ENCODE measurements around the gene SPTBN1.

The SPTBN1 gene

GRCh38 chr2:54428108-54428831 lies 27.9 kb upstream of the SPTBN1 start:
- TF ChIP-seq, protein P1, sequence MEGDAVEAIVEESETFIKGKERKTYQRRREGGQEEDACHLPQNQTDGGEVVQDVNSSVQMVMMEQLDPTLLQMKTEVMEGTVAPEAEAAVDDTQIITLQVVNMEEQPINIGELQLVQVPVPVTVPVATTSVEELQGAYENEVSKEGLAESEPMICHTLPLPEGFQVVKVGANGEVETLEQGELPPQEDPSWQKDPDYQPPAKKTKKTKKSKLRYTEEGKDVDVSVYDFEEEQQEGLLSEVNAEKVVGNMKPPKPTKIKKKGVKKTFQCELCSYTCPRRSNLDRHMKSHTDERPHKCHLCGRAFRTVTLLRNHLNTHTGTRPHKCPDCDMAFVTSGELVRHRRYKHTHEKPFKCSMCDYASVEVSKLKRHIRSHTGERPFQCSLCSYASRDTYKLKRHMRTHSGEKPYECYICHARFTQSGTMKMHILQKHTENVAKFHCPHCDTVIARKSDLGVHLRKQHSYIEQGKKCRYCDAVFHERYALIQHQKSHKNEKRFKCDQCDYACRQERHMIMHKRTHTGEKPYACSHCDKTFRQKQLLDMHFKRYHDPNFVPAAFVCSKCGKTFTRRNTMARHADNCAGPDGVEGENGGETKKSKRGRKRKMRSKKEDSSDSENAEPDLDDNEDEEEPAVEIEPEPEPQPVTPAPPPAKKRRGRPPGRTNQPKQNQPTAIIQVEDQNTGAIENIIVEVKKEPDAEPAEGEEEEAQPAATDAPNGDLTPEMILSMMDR (IDR thresholded peaks at IDR 0.05; ENCODE audit: low read depth, low read length), result no peak
- no peak overlapping the region for H3K4me3 ChIP-seq (ENCODE audit: low read depth, low read length)

- TF ChIP-seq, protein P1 (IDR thresholded peaks at IDR 0.05; ENCODE audit: low read depth, low read length), result no peak
- H3K4me3 ChIP-seq (ENCODE audit: low read depth, low read length), result no peak overlapping the region
Observed at GRCh38 chr2:54429054-54429453, 27.1 kb upstream of the SPTBN1 start.

- TF ChIP-seq, protein P1 (IDR thresholded peaks at IDR 0.05; ENCODE audit: low read depth, low read length), result no peak
- H3K4me3 ChIP-seq (ENCODE audit: low read depth, low read length), result no peak overlapping the region
Observed at GRCh38 chr2:54429811-54430551, 26.1 kb upstream of the SPTBN1 start.

GRCh38 chr2:54430649-54431048 lies 25.5 kb upstream of the SPTBN1 start:
- TF ChIP-seq, protein P1 (IDR thresholded peaks at IDR 0.05; ENCODE audit: low read depth, low read length), result no peak
- H3K4me3 ChIP-seq (ENCODE audit: low read depth, low read length), result no peak overlapping the region

DNA sequence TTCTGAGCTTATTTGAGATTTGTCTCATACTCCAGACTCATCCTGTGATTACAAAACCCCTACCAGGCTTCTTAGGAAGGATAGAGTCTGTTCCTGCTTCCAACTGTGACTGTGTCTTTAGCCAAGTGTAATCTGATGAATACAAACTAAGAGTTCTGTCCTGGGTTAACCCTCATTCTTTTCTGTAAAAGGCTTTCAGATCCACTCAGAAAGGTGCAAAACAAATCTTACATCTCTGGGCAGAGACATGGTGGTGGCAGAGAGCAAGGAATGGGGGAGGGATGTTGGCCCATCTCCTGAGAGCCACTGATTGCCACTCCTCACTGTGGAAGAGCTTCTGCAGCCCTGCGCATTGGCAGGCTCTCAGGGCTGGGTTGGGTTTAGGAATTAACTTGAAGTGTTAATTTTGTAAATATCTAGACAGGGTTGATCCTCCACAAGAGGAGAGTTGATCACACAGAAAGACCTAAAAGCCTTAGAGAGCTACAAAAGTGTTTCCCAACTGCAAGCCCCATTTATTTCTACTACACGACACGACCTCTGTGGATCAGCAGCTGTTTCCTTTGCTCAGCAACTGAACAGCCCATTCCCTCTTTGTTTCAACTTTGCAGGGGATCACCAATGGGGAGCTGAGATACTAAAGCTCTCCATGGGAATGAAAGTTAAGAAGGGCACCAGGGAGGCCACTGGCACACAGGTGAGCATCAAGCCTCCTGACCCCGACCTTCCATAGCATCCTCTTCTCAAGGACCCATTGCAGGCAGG lies 23.7 kb upstream of the SPTBN1 start:
- TF ChIP-seq, protein P1 (IDR thresholded peaks at IDR 0.05; ENCODE audit: low read depth, low read length), result no peak
- no peak overlapping the region for H3K4me3 ChIP-seq (ENCODE audit: low read depth, low read length)

DNA sequence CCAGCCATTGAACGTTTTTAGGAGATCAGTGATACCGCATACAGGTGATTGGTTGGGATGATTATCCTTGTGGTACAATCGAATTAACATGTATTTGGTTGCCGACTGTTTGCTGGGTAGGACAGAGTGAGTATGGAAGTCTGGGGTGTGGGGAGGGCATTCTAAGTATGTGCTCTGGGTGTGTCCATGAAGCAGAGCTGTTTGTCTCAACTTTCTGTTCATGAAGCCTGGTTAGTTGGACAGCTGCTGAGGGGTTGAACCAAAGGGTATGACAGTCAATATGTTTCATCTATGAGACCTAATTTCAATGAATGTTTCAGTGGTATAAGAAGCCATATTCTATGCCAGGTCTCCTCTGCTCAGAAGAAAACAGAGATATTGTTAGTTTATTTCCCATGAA lies 21.9 kb upstream of the SPTBN1 start:
- TF ChIP-seq, protein P1 (IDR thresholded peaks at IDR 0.05; ENCODE audit: low read depth, low read length), result no peak
- no peak overlapping the region for H3K4me3 ChIP-seq (ENCODE audit: low read depth, low read length)

Data from WI38 (cell line).